SK-N-SH treated with all-trans-retinoic acid at 6 μM for 48 hours (cell line): Measurements from ENCODE around the gene EFNA4.

Experiments
- ATAC-seq: fragments of 200-7000 bp; cut with Tn5 transposase; 3 replicates; pipeline ENCODE4 v1.9.1; 2020; ENCODE audit warnings: mild to moderate bottlenecking, moderate library complexity
- ARNTL ChIP-seq: fragments of 450-650 bp; formaldehyde crosslinking; IDR thresholded peaks from 2 replicates; pipeline ENCODE4 v1.5.0; 2020; ENCODE audit warnings: low read depth, mild to moderate bottlenecking, moderate library complexity, borderline replicate concordance
- CREB5 ChIP-seq: fragments of 250-450 bp; sonication (Bioruptor Pico); IDR thresholded peaks from 2 replicates; pipeline ENCODE4 v1.5.1; 2020; ENCODE audit warnings: low read depth, mild to moderate bottlenecking, moderate library complexity
- CSDC2 ChIP-seq: fragments of 250-450 bp; sonication (Bioruptor Pico); IDR thresholded peaks from 2 replicates; pipeline ENCODE4 v1.5.0; 2020; ENCODE audit warnings: mild to moderate bottlenecking, moderate library complexity
- CSRNP3 ChIP-seq: fragments of 250-450 bp; sonication (Bioruptor Pico); IDR thresholded peaks from 2 replicates; pipeline ENCODE4 v1.5.1; 2021; ENCODE audit warnings: mild to moderate bottlenecking, moderate library complexity
- ESRRG ChIP-seq: fragments of 250-450 bp; sonication (Bioruptor Pico); IDR thresholded peaks from 2 replicates; pipeline ENCODE4 v1.6.1; 2021; ENCODE audit warnings: mild to moderate bottlenecking
- GLIS3 ChIP-seq: fragments of 250-450 bp; sonication (Bioruptor Pico); IDR thresholded peaks from 2 replicates; pipeline ENCODE4 v1.5.0; 2020; ENCODE audit warnings: mild to moderate bottlenecking, moderate library complexity
- ISL1 ChIP-seq: fragments of 250-450 bp; sonication (Bioruptor Pico); IDR thresholded peaks from 2 replicates; pipeline ENCODE4 v2.1.2; 2022; ENCODE audit warnings: mild to moderate bottlenecking, moderate library complexity
- OSR1 ChIP-seq: fragments of 250-450 bp; sonication (Bioruptor Pico); IDR thresholded peaks from 2 replicates; pipeline ENCODE4 v1.8.0; 2022; ENCODE audit warnings: moderate library complexity, mild to moderate bottlenecking, inconsistent platforms
- POU6F1 ChIP-seq: fragments of 250-450 bp; sonication (Bioruptor Pico); IDR thresholded peaks from 2 replicates; pipeline ENCODE4 v1.8.0; 2021; ENCODE audit warnings: low read depth, mild to moderate bottlenecking, moderate library complexity, borderline replicate concordance
- PPARA ChIP-seq: fragments of 250-450 bp; sonication (Bioruptor Pico); IDR thresholded peaks from 2 replicates; pipeline ENCODE4 v1.5.0; 2020; ENCODE audit warnings: mild to moderate bottlenecking, borderline replicate concordance
- RARB ChIP-seq: fragments of 250-450 bp; sonication (Bioruptor Pico); IDR thresholded peaks from 2 replicates; pipeline ENCODE4 v1.8.0; 2021; ENCODE audit warnings: mild to moderate bottlenecking, moderate library complexity
- SNAI2 ChIP-seq: fragments of 250-450 bp; sonication (Bioruptor Pico); IDR thresholded peaks from 2 replicates; pipeline ENCODE4 v1.5.0; 2020; ENCODE audit warnings: mild to moderate bottlenecking, moderate library complexity
- TOX ChIP-seq: fragments of 250-450 bp; sonication (Bioruptor Pico); IDR thresholded peaks from 2 replicates; pipeline ENCODE4 v1.8.0; 2021; ENCODE audit warnings: mild to moderate bottlenecking, moderate library complexity, borderline replicate concordance
- TSHZ2 ChIP-seq: fragments of 250-450 bp; sonication (Bioruptor Pico); IDR thresholded peaks from 2 replicates; pipeline ENCODE4 v1.5.0; 2020; ENCODE audit warnings: mild to moderate bottlenecking, moderate library complexity
- ZC3H10 ChIP-seq: fragments of 250-450 bp; sonication (Bioruptor Pico); IDR thresholded peaks from 2 replicates; pipeline ENCODE4 v1.5.1; 2021; ENCODE audit warnings: mild to moderate bottlenecking, moderate library complexity
- ZFP30 ChIP-seq: fragments of 450-650 bp; formaldehyde crosslinking; IDR thresholded peaks from 2 replicates; pipeline ENCODE4 v1.5.0; 2022; ENCODE audit warnings: mild to moderate bottlenecking, moderate library complexity
- ZNF565 ChIP-seq: fragments of 450-650 bp; formaldehyde crosslinking; conservative IDR thresholded peaks from 2 replicates; pipeline ENCODE4 v1.5.0; 2020; ENCODE audit warnings: low read depth, mild to moderate bottlenecking, moderate library complexity
- ZNF70 ChIP-seq: fragments of 450-650 bp; formaldehyde crosslinking; IDR thresholded peaks from 2 replicates; pipeline ENCODE4 v1.5.0; 2020; ENCODE audit warnings: mild to moderate bottlenecking, moderate library complexity

Gene EFNA4

GRCh38 chr1:155086856-155087535 is 23.5 kb downstream of the EFNA4 start:
- no peak for ATAC-seq
- TF ChIP-seq ESRRG (CRISPR knock-in tag) (no peak), CSRNP3 (no peak), OSR1 (CRISPR knock-in tag) (no peak), PPARA (CRISPR knock-in tag) (no peak), ZC3H10 (no peak), ZNF70 (CRISPR knock-in tag) (no peak), ISL1 (no peak), SNAI2 (CRISPR knock-in tag) (no peak), GLIS3 (no peak), RARB (no peak), ARNTL (CRISPR knock-in tag) (no peak)

- ATAC-seq: peak; percentile 84
- TF ChIP-seq ARNTL (CRISPR knock-in tag) (no peak), ZFP30 (CRISPR knock-in tag) (no peak), TOX (CRISPR knock-in tag) (no peak), CREB5 (CRISPR knock-in tag) (no peak), CSRNP3 (no peak), RARB (no peak), ISL1 (no peak), POU6F1 (CRISPR knock-in tag) (no peak), ZNF565 (CRISPR knock-in tag) (no peak), TSHZ2 (no peak), ZC3H10 (no peak), CSDC2 (no peak)
Observed at GRCh38 chr1:155091071-155092051, 27.8 kb downstream of the EFNA4 start.

- TF ChIP-seq OSR1 (CRISPR knock-in tag) (no peak), TSHZ2 (no peak), POU6F1 (CRISPR knock-in tag) (no peak)
- no peak for ATAC-seq
Observed at GRCh38 chr1:155092131-155092530, 28.6 kb downstream of the EFNA4 start.
